ENCODE data around the gene RPL28.
A peak's percentile ranks its signal among the peaks of the same experiment; 100 is the strongest.

RPL28 gene

GRCh38 chr19:55387736-55388497 lies 2.2 kb downstream of the RPL28 start:
- Mint-ChIP-seq H3K36me3 (ENCODE audit: low read depth) (peaks cover 44% of the 10 kb centered on the region), H3K27me3 (ENCODE audit: low read depth) (no peaks in the 10 kb centered on the region), H3K27ac (no peak overlapping the region), H3K9me3 (no peaks in the 10 kb centered on the region), H3K4me1 (peaks cover 52% of the 10 kb centered on the region), H3K4me3 (peak overlapping the region; percentile 100)
- TF ChIP-seq CTCF (IDR thresholded peaks at IDR 0.05; ENCODE audit: unreplicated experiment in 3 of 3) = no peak

- no peaks in the 10 kb centered on the region for H3K9me3 Mint-ChIP-seq
- TF ChIP-seq CTCF (IDR thresholded peaks at IDR 0.05; ENCODE audit: unreplicated experiment in 3 of 3) = no peak
- H3K36me3 Mint-ChIP-seq (ENCODE audit: low read depth) = peaks cover 44% of the 10 kb centered on the region
- H3K27ac Mint-ChIP-seq = peak overlapping the region in 1 of 3 experiments; percentile 33
- peaks cover 52% of the 10 kb centered on the region for H3K4me1 Mint-ChIP-seq
- no peaks in the 10 kb centered on the region for H3K27me3 Mint-ChIP-seq (ENCODE audit: low read depth)
- H3K4me3 Mint-ChIP-seq = peak overlapping the region; percentile 64 to 83 (median 66)
These were observed 3.9 kb downstream of the RPL28 start for GRCh38 chr19:55389386-55390317.

GRCh38 chr19:55390461-55390880 lies 4.7 kb downstream of the RPL28 start:
- Mint-ChIP-seq H3K27me3 (ENCODE audit: low read depth) (no peaks in the 10 kb centered on the region), H3K27ac (peak overlapping the region in 1 of 3 experiments; percentile 17), H3K4me3 (peak overlapping the region in 2 of 3 experiments; percentile 8 to 83), H3K9me3 (no peaks in the 10 kb centered on the region), H3K36me3 (ENCODE audit: low read depth) (peaks cover 44% of the 10 kb centered on the region), H3K4me1 (peaks cover 45% of the 10 kb centered on the region)
- TF ChIP-seq CTCF (IDR thresholded peaks at IDR 0.05; ENCODE audit: unreplicated experiment in 3 of 3) = no peak

- no peak for TF ChIP-seq CTCF (IDR thresholded peaks at IDR 0.05; ENCODE audit: unreplicated experiment in 3 of 3)
- peak overlapping the region in 1 of 3 experiments; percentile 17 for H3K27ac Mint-ChIP-seq
- H3K4me3 Mint-ChIP-seq = no peak overlapping the region
- peaks cover 41% of the 10 kb centered on the region for H3K4me1 Mint-ChIP-seq
- no peaks in the 10 kb centered on the region for H3K9me3 Mint-ChIP-seq
- H3K36me3 Mint-ChIP-seq (ENCODE audit: low read depth) = peaks cover 41% of the 10 kb centered on the region
- H3K27me3 Mint-ChIP-seq (ENCODE audit: low read depth) = no peaks in the 10 kb centered on the region
These were observed 5.5 kb downstream of the RPL28 start for GRCh38 chr19:55391191-55391670.

GRCh38 chr19:55391702-55392615 lies 6.2 kb downstream of the RPL28 start:
- Mint-ChIP-seq H3K27me3 (ENCODE audit: low read depth) (no peaks in the 10 kb centered on the region), H3K4me3 (peak overlapping the region in 1 of 3 experiments; percentile 51), H3K4me1 (peaks cover 35% of the 10 kb centered on the region)

More at GRCh38 chr19:55391702-55392615, 6.2 kb downstream of the RPL28 start:
- TF ChIP-seq CTCF (IDR thresholded peaks at IDR 0.05; ENCODE audit: unreplicated experiment in 3 of 3) = no peak
- H3K9me3 Mint-ChIP-seq = no peaks in the 10 kb centered on the region
- peaks cover 34% of the 10 kb centered on the region for H3K36me3 Mint-ChIP-seq (ENCODE audit: low read depth)
- no peak overlapping the region for H3K27ac Mint-ChIP-seq

Measured in nephron (organoid).